Fibroblast of peridontal ligament (primary cell): ENCODE data around the gene KLHL1.

ENCODE experiments used
- DNase-seq: peaks from one replicate; pipeline ENCODE4 v3.0.0-alpha.2; 2010; ENCODE audit errors: extremely low read depth

Gene KLHL1

DNA sequence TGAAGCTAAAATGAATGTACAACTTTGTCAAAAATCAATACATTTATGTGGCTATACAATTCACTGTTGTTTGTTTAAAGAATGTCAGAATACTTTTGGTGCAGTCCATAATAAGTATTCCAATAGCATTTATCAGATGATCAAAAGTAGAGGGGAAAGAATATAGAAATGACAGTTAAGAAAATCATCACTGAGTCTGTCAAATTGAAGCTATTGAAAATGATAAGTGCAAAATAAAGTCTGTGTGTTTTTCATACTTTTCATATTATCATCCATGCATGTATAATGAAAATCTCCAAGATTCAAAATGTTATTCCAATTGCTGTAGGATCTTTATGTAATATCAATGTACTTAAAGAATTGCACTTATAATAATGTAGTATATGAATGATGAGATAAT lies 93.9 kb downstream of the KLHL1 start:
- no peak for DNase-seq

DNA sequence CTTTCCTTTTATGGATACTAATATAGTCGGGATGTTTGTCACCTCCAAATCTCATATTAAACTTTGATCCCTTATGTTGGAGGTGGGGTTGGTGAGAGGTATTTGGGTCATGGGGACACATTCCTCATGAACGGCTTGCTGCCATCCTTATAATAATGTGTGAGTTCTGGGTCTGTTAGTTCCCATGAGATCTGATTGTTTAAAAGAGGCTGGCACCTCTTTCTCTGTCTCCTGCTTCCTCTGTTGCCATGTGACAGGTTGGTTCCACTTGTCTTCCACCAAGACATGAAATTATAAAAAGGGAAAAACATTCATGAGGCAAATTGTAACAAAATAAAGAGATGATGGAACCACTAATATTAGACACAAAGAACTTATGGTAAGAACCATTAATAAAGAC lies 108.4 kb downstream of the KLHL1 start:
- no peak for DNase-seq

DNA sequence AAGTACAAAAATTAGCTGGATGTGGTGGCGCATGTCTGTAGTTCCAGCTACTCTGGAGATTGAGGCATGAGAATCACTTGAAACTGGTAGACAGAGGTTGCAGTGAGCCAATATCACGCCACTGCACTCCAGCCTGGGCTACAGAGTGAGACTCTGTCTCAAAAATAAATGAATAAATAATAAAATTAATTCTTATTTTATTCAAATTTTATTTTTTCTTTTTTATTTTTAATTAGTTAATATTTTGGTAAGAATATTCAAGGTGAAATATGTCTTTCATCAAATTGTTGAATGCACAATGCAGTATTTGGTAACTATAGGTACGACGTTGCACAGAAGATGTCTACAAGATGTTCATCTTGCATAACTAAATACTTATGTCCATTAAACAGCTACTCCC lies 111.2 kb downstream of the KLHL1 start:
- no peak for DNase-seq

DNA sequence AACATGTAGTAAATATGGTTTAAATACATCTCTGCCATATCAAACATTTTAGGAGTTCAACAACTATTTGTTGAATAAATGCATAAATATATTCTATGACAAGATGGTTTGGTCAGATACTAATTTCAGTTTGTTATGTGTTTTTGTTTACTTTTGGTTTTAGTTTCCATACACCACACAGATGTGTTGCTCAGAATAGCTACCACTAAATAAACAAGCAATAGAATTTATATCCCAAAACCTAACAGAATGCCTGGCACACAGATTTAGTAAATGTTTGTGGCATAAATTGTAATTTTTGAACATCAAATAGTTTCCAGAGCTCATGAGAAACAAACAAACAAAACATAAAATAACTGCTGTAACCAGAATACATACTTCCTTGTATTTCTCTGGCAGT lies 127.5 kb downstream of the KLHL1 start:
- DNase-seq = no peak

DNA sequence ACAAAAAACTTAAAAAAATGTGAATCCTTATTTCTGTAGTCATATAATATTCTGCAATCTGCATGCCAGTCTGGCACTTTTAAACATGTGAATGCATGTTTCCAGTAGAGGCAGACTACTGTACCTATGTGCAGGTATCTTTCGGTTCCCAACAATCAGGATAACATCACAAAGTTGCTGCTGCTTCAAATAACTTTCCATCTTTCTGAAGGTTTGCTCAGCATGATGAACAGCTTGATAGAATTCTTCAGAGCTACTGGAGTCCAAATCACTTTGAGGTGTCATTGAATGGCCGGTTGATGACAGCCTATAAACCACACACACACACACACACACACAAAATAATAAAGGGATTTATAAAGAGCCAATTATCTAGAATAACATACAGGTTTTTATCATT lies 132.8 kb downstream of the KLHL1 start:
- DNase-seq = no peak

DNA sequence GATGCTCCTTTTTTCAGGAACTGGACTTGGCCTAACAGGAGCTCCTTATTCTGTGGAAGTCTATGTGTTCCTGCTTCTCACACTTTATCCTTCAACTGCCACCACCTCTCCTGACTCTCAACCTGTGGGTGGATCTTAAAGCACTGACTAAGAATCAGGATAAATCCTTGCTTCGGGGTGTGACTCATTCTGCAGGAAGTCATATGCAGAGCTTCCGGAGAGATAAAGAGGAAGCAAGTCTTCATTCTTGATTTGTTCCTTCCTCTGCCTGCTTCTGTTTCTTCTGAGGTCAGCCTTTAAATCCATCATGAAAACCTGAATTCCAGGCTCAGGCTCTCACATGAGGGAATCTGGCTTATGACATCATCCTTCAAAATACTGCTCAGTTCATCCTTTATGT lies 137.7 kb downstream of the KLHL1 start:
- DNase-seq = no peak

DNA sequence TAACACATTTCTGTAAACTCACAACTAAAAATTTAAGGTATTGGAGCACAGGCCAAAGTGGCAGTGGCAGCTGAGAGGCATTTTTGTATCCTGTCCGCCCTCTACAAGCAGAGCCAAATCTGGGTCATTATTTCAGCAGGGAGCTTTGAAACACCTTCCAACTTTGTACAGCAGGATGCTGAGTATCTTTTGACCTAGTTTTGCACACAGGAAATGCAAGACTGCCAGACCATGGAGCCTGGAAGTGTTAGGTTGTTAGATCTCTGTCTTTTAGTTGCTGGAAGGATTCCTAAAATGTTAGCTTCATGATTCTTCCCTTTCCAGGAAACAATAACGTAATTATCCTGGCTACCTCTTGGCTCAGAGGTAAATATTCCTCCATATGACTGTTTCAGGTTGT lies 149.2 kb downstream of the KLHL1 start:
- no peak for DNase-seq

DNA sequence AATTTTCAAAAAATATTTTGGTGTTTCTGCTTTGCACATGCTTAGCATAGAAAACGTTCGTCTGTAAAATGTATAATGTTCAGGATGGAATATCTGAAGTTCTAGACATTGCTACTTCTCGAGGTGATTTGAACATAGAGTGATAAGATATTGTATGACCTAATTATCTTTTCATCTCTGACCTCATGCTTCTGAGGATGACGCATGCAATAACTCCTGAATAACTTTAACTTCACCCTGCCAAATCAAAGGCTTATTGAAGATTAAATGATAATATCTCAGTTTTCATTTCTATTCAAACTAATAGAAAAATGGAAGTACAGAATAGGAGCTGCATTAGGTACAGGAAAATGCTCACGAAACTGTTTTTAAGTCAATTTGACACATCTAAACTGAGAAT lies 151.4 kb downstream of the KLHL1 start:
- DNase-seq = no peak

DNA sequence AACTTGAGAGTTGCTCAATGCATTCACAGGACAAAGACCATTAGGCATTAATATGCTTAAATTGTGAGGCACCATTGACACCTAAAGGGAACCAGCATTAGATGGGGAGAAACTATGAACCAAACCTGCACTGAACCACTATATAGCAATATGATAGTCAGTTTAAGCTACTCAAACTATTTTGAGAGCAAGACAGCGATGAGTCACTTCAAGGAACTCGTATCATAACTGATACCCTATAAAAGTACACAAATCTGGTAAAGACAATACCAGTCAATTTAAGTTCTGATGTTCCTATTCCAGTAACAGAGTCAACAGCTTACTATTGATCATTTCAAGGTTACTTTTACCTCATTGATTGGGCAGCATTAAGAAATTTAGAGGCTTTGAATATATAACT lies 151.9 kb downstream of the KLHL1 start:
- DNase-seq = no peak

DNA sequence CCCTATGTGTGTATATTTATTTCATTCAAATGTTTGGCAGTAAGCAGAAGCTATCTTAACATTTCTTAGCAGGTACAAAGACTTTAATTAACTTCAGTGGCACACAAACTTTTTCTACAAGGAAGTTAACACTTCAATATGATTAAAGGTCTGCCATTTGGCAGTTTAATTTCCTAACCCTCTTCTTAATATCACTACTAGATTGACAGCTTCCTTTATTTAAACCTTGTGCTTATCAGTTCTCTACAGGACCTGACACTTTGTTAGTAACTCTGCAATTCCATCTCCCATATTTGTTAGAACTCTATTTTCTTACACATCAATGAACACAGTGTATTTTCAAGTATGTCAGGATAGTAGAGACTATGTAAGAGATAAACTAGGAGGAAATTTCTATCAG lies 153.0 kb downstream of the KLHL1 start:
- no peak for DNase-seq

DNA sequence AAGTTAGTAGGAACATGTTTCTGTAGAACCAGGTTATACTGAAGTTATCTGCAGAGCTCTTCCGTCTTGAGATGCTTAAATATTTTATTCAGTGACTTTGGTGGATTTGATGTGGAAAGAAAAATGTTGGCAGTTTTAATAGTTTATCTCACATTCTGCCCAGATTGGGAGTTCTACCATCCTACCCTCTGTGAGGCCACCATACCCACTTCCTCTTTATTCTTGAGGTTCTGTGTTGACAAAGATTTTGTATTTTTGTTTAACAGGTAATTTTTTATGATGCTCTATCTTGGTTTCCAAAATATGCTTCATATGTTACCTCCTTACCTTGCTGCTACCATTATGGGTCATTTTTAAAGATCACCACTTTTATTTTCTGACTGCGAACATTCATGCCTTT lies 156.8 kb downstream of the KLHL1 start:
- no peak for DNase-seq

DNA sequence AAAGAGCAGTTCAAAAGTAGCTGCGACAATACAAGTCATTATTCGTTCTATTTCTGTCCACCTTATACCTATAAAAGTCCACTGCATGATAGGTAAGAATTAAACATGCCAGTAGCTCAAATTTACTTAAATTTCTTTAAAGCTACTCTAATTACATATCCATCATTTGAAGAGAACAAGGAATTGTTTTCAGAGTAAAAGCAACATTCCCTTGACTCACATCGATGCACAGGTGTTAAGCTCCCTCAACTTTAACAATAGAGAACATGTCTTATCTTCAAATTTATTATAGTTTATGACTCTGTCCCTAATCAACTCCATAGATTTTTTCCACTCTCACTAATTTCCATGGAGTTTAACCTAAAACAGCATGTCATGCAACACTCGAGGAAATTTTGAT lies 158.1 kb downstream of the KLHL1 start:
- DNase-seq = no peak

DNA sequence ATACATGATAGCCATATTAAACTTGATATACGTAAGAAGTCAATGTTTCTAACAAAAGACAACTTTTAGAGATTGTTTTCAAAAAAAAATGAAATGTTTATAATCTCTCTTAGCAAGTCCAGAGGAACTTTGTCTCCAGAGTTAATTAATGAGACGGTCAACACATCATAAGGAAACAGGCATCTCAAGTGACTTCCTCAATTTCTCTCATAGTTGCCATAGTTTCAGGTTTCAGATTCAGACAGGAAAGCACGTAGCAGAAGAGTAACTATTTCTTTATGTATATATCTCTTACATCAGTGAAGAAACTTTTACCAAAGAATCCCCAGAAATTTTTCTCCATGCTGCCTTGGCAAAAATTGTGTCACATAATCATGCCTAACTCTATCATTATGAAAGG lies 160.2 kb downstream of the KLHL1 start:
- DNase-seq = no peak

DNA sequence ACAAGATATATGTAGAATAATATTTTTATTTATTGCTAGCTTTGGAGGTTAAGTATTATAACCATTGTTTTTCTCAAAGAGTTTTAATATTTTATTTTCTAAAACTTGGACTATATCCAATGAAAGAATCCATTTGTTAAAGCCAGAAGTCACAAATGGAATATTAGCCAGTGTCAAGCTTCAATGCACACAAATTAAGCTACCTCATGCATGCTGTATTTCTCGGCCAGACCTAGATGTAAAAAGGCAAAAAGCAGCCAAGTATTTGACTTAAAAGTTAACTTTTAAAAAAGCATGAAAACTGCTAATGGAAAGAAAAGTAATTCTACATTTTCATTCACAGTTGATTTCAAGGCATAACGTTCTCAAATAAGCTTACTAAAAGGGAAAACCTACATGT lies 160.7 kb downstream of the KLHL1 start:
- DNase-seq = no peak

DNA sequence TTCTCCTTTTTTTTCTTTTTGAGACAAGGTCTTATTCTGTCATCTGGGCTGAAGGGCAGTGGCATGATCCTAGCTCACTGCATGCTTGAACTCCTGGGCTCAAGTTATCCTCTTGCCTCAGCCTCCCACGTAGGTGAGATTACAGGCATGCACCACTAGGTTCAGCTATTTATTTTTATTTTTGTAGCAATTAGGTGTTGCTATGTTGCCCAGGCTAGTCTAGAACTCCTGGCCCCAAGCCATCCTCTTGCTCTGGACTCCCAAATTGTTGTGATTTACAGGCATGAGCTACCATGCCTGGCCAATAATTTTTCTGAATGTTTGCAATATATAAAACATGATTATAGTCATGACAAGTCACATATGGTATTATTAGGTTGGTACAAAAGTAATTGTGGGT lies 161.7 kb downstream of the KLHL1 start:
- no peak for DNase-seq

DNA sequence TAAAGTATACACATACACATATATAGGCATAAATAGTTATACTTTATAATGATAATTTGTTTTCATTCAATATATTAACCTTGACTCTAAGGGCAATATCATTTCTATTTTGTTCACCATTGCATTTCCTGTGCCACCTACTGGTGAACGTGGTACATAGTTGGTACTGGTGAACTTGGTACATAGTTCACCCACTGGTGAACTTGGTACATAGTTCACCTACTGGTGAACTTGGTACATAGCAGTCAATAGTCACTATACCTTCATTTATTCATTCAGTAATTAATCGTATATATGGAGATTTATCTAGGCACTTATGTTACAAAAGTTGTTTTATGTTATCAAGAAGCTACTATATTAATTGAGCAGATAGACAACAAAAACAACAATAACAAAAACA lies 173.2 kb downstream of the KLHL1 start:
- no peak for DNase-seq

DNA sequence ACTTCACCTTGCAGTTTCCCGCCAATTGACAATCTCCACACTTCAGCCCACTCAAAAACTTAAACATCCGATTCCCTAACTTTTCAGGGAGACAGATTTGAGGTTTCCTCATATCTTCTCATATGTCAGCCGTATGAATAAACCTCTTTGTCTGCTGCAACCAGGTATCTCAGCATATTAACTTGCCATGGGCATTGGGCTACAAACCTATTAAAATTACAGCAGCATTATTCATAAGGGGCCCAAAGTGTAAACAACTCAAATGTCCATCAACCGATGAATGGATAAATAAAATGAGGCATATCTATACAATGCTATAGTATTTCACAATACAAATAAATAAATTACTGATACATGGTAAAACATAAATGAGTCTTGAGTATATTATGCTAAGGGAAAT lies 180.0 kb downstream of the KLHL1 start:
- DNase-seq = no peak

DNA sequence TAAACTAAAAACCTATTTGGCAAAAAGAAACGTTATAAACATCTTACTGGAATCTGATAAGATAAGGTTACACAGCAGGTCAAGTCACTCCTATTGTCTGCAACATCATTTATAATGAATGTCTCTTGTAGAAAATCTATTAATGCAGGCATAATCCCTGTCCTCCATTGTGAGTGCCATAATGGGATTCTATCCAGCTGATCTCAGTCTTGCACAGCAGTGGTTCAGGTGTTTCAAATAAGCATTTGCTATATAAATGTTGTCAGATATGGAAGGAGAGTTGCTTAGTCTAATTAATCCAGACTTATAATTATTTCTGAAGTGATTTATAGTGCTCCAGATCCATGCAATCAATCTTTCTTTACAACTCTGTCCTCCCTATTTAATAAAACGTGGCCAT lies 187.1 kb downstream of the KLHL1 start:
- DNase-seq = no peak

DNA sequence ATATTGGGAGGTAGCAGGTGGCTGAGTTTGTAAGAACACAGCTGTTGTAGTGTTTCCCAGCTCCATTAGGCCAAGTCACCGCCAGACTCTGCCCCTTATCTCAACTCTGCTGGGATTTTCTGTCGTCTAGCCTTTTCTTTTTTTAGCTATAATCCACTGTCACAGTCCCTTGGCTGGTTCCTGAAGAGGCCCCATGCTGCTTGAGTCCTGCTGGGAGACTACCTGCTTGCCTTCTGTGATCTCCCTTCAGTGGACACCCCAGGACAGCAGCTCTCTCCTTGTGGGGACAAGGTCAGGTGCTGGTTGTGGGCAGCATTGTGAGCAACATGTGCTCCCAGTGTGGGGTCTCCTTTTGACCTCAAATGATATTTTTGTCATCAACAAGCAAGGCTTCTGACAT lies 195.6 kb downstream of the KLHL1 start:
- DNase-seq = no peak

DNA sequence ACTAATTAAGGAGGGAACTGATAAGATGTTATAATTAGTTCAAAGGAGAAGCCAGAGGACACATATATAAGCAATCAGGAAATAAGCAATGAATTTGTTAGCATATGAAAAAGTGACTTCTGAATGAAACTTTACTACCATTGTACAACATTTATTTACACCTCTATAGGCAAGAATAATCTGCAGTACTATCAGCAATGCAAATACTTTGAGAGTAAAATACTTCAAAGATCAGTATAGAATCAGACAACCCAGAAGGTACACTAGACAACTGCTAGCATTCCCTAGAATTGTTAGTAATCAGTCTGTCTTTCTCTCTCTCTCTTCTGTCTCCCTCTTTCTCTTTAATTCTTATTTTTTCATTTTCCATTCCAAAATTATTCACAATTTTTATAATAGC lies 197.5 kb downstream of the KLHL1 start:
- DNase-seq = no peak

DNA sequence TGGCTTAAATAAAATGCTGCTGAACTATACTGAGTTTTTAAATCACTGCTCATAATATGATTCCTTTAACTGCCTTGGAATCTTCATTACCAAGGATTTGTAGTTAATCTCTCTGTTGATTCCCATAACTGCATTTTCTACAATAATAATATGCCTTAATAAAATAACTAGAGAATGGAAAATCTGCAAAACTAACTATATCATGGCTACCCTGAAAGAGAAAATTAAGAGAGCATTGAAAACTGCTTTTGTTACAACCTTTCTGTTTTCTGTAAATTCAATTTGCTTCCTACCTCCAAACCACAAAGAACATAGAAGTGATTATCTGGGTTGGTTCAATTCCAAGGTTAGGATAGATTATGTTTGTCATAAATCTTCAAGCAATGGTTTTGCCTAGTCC lies 203.5 kb downstream of the KLHL1 start:
- no peak for DNase-seq

DNA sequence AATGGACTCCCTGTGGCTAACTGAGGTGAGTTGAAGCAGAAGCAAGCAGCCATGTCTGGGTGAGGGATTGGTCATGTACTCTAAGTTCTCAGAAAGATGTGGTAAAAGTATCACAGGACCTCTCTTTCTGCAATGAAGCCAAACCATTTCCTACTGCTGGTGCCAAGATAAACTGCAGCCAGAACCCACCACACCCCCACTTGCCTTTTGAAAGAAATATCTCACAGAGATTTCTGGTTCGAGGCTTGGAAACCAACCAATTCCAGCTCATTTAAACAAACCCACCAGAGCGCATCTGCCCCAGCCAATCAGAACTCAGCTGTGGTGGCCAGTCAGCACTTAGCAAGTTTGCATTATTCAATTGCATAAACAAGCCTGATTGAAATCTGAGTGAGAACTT lies 205.2 kb downstream of the KLHL1 start:
- DNase-seq = no peak

DNA sequence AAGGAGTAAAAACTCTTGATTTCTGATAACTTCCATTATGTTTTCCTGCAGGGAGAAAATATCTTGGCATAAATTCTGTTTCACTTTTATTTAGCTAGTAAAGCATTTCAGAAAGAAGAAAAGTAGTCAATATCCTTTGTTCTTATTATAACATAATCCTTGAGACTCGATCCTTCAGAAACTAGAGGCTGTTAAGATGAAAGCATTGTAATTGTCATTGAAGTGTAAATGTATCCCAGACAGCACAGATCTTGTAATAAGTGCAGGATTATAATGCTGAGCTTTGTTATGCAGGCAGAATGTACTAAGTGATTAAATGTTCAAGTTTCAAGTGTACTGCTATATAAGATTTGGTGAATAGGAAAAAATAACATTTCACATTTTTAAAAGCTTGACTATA lies 225.8 kb downstream of the KLHL1 start:
- no peak for DNase-seq

DNA sequence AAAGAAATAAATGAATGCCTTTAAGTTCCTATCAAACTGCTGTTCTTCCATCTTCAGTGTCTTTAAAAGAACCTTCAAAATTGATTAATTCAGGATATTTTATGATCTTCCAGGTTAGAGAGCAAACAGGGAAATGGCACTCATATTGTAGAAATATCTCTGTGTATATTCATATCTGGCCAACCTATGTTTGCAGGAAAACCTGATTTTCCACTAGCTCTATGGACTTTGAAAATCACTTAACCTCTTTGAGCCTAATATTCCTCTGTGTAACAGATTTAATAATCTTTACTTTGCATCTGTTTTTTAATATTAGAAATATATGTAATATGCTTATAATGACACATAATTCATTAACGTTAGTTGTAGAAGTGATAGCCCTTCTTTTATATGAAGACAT lies 228.3 kb downstream of the KLHL1 start:
- DNase-seq = no peak

DNA sequence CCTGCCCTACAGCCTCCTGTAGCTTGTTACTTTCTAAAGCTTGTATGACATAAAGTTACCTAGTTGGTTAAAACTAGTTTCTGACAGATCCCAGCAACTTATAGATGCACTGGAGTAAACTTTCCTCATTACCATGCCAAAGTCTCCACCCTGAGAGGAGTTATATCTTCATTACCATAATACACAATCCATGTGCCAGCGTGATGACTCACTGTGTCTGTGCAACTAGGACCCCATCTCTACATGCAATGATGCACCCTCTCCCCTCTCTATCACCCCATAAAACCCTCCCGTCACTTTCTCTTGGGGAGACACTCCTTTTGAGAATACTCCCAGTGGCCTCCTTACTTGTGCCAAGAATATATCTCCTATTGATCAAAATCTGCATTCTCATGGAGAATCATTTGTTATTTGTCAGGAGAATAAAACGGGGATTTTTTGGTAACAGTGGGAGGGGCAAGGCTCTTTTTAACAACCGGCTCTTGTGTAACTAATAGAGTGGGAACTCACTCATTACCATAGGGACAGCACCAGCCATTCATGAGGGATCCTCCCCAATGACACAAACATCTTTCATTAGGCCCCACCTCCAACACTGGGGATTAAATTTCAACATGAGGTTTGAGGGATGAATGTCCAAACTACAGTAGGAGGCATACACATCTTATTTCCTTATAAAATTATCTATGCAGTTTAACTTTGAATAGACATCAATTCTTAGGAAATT lies 235.8 kb downstream of the KLHL1 start:
- no peak for DNase-seq
